Ramos (cell line): ENCODE measurements around the gene LIMS1.
"Not testable (repeated sequence)": the region's sequence is repeated elsewhere in the genome, so short reads cannot be mapped to it uniquely, and the experiment has no call there.

Experiments
- in situ Hi-C: fragments of 300-500 bp; cut with MboI; formaldehyde crosslinking; loops from one replicate; pipeline ENCODE4 v1.14.3; 2022; ENCODE audit warnings: low sequenced_read_pairs; ENCODE audit not compliant: unreplicated experiment

The LIMS1 gene

DNA sequence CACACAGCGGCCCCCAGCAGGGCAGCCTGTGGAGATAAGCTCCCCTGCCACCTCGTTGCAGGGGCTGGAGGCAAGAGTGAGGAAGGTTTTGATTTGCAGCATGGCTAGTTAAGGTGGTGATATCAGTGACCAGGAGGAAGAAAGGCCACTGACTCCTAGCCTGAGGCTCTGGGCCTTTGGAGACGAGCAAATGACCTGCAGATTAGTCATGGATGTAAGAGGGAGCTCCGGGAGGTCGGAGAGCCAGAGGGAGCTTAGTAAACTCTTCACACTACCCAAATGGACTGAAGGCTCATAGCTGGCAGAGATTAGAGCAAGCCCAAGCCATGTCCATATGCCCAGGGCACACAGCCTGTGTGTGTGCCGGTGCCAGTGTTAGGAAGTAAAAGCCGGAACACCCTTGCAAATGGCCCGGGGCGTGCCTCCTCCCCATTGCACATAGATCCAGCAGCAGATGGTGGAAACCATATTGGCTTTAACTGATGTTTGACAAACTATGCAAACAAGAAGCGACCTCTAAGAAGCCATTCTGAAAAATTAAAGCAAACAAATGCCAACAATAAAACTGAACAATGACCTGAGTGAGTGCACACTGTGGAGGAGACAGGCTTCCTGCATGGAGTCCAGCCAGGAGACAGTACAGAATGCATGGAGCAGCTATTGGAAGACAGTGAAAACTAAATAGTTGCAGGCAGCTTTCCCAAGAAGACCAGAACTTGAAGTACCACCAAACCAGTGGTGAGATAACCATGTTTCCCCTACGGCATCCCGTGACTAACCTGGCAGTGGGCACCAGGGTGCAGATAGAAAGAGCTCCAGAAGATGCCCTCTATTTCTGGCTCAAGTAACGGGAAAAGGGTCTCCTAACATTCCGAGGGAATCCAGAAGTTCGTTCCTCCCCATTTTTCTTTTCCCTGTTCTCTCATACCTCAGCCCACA lies 154.8 kb downstream of the LIMS1 start:
- in situ Hi-C loops = loop anchor here (25.0 kb wide), 1 partner anchor 823 kb away; no protein-coding TSS in a partner anchor

DNA sequence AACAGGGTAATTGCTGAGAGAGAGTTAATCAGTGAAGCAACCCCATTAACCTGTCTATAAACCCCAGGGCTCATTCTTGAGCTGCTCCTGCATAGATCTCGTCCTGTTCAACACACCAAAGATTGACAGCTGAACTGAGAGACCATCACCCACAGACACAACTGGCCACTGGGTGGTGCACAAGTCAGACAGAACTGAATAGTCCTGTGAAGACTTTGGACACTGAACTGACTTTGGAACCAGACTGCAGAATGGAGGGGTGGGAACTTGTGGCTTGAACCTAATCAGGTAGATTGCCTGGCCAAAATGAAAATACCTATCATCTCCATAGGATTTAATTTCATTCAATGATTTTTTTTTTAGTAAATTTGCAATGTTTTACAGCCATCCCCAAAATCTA lies 155.7 kb downstream of the LIMS1 start:
- in situ Hi-C loops = loop anchor here (25.0 kb wide), 1 partner anchor 822 kb away; no protein-coding TSS in a partner anchor

- in situ Hi-C loops = loop anchor here (25.0 kb wide), 1 partner anchor 821 kb away; no protein-coding TSS in a partner anchor
These were observed 157.2 kb downstream of the LIMS1 start for GRCh38 chr2:108691447-108691846.

- in situ Hi-C loops = loop anchor here (25.0 kb wide), 1 partner anchor 89 kb away; no protein-coding TSS in a partner anchor
These were observed 166.9 kb downstream of the LIMS1 start for GRCh38 chr2:108701208-108701607.

- in situ Hi-C loops = loop anchor here (25.0 kb wide), 1 partner anchor 90 kb away; no protein-coding TSS in a partner anchor
These were observed 167.5 kb downstream of the LIMS1 start for GRCh38 chr2:108701806-108702205.

GRCh38 chr2:108704871-108705270 lies 170.6 kb downstream of the LIMS1 start:
- in situ Hi-C loops = loop anchor here (25.0 kb wide), 1 partner anchor 93 kb away; no protein-coding TSS in a partner anchor

DNA sequence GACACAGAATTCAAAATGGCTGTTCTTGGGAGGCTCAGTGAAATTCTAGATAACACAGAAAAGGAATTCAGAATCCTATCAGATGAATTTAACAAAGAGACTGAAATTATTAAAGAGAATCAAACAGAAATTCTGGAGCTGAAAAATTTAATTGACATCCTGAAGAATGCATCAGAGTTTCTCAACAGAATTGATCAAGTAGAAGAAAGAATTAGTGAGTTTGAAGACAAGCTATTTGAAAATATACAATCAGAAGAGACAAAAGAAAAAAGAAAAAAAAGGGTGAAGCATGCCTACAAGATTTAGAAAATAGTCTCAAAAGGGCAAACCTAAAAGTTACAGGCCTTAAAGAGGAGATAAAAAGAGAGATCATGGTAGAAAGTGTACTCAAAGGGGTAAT lies 173.0 kb downstream of the LIMS1 start:
- in situ Hi-C loops = loop anchor here (25.0 kb wide), 1 partner anchor 95 kb away; no protein-coding TSS in a partner anchor

GRCh38 chr2:108716971-108717370 lies 182.7 kb downstream of the LIMS1 start:
- in situ Hi-C loops = loop anchor here (25.0 kb wide), 1 partner anchor 105 kb away; no protein-coding TSS in a partner anchor

GRCh38 chr2:108719149-108720044 lies 185.1 kb downstream of the LIMS1 start, which contains the start of gene RANBP2:
Gene RANBP2, plus strand, starts transcription at chr2:108719482. Its CDS starts 125 bp downstream, at chr2:108719607.
- in situ Hi-C loops = loop anchor here (25.0 kb wide), 1 partner anchor 107 kb away; no protein-coding TSS in a partner anchor

DNA sequence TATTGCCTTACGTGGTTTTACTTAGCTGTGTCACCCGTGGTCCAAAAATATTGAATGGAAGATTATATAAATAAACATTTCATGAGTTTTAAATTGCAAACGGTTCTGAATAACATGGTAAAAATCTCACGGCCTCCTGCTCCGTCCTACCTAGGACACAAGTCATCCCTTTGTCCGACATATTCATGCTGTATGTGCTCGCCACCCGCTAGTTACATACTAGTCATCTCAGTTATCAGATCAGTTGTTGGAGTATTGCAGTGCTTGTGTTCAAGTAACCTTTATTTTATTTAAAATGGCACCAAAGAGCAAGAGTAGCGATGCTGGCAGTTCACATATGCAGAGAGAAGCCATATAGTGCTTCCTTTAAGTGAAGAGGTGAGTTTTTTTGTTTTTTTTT lies 191.8 kb downstream of the LIMS1 start:
- in situ Hi-C loops = not testable (repeated sequence)

DNA sequence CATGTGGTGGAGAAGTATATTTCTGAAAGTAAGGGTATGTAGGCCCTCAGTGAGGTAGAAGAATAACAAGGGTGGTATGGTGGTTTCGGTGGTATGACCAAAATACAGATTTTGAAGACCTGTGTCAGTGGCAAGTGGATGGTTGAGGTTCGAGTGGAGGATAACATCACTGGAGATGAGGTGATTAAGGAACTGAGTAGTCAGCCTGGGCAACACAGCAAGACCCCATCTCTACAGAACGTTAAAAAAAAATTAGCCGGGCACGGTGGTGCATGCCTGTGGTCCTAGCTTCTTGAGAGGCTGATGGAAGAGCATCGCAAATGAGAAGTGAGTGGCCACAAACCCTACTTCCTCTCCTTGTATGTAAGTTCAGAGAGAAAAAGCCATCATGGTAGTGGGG lies 200.4 kb downstream of the LIMS1 start:
- in situ Hi-C loops = not testable (repeated sequence)
